Fibroblast of peridontal ligament (primary cell): ENCODE data around the gene ZNF12.
A peak's percentile ranks its signal among the peaks of the same experiment; 100 is the strongest.
"Not testable (repeated sequence)": the region's sequence is repeated elsewhere in the genome, so short reads cannot be mapped to it uniquely, and the experiment has no call there.

Experiments used
- DNase-seq: peaks from one replicate; pipeline ENCODE4 v3.0.0-alpha.2; 2010; ENCODE audit errors: extremely low read depth

ZNF12 gene

GRCh38 chr7:6691609-6692106 is 15.1 kb downstream of the ZNF12 start:
- peak; percentile 19 for DNase-seq

DNA sequence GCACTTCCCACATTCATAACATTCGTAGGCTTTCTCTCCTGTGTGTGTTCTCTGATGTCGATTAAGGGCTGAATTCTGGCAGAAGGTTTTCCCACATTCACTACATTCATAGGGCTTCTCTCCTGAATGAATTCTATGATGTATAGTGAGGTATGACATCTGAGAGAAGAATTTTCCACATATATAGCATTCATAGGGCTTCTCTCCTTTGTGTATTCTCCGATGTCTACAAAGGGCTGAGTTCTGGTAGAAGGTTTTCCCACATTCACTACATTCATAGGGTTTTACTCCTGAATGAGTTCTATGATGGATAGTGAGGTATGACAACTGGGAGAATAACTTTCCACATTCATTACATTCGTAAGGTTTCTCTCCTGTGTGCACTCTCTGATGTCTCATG is 15.6 kb downstream of the ZNF12 start:
- no peak for DNase-seq

GRCh38 chr7:6680146-6680545 is 26.6 kb downstream of the ZNF12 start:
- no peak for DNase-seq

- DNase-seq: no peak
Measured at GRCh38 chr7:6675807-6676405, 30.8 kb downstream of the ZNF12 start.

DNA sequence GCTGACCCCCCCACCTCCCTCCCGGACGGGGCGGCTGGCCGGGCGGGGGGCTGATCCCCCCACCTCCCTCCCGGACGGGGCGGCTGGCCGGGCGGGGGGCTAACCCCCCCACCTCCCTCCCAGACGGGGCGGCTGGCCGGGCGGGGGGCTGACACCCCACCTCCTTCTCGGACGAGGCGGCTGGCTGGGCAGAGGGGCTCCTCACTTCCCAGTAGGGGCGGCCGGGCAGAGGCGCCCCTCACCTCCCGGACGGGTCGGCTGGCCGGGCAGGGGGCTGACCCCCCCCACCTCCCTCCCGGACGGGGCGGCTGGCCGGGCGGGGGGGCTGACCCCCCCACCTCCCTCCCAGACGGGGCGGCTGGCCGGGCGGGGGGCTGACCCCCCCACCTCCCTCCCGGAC is 35.9 kb downstream of the ZNF12 start:
- DNase-seq: not testable (repeated sequence)

- DNase-seq: no peak
Measured at GRCh38 chr7:6658618-6659345, 48.0 kb downstream of the ZNF12 start.

- no peak for DNase-seq
Measured at GRCh38 chr7:6656413-6656812, 50.3 kb downstream of the ZNF12 start.

GRCh38 chr7:6655636-6656385 is 50.9 kb downstream of the ZNF12 start:
- DNase-seq: no peak

GRCh38 chr7:6654842-6655610 is 51.7 kb downstream of the ZNF12 start:
- no peak for DNase-seq

- no peak for DNase-seq
Measured at GRCh38 chr7:6654113-6654841, 52.5 kb downstream of the ZNF12 start.

DNA sequence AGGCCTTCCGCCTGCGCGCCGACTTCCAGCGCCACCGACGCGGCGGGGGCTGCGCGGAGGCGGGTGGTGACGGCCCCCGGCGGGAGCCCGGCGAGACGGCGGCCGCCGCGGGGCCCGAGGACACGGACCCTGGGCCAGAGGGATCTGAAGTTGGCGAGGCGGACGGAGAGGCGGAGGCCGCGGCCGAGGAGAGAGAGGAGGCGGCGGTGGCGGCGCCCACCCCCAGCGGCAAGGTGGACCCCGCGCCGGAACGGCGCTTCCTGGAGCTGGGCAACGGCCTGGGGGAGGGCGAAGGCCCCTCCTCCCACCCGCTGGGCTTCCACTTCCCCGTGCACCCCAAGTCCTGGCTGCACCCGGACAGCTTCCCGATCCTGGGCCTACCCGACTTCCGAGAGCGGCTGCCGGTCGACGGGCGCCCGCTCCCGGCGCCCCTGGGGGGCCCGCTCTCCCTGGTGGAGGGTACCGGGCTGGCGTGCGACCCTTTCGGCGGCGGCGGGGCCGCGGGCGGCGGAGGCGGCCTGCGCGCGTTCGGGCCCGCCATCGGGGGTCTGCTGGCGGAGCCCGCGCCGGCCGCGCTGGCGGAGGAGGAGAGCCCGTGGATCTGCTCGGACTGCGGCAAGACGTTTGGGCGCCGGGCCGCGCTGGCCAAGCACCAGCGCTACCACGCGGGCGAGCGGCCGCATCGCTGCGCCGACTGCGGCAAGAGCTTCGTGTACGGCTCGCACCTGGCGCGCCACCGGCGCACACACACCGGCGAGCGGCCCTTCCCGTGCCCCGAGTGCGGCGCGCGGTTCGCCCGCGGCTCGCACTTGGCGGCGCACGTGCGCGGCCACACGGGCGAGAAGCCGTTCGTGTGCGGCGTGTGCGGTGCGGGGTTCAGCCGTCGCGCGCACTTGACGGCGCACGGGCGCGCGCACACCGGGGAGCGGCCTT is 53.4 kb downstream of the ZNF12 start:
- DNase-seq: no peak

DNA sequence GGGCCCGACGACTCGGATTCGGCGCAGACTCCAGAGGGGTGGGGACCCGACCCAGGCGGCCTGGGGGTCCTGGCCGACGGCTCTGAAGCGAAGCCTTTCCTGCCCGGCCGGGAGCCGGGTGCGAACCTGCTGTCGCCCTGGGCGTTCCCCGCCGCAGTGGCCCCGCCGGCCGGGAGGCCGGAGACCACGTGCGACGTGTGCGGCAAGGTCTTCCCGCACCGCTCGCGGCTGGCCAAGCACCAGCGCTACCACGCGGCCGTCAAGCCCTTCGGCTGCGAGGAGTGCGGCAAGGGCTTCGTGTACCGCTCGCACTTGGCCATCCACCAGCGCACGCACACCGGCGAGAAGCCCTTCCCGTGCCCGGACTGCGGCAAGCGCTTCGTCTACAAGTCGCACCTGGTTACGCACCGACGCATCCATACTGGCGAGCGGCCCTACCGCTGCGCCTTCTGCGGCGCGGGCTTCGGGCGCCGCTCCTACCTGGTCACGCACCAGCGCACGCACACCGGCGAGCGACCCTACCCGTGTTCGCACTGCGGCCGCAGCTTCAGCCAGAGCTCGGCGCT is 54.2 kb downstream of the ZNF12 start:
- DNase-seq: no peak

DNA sequence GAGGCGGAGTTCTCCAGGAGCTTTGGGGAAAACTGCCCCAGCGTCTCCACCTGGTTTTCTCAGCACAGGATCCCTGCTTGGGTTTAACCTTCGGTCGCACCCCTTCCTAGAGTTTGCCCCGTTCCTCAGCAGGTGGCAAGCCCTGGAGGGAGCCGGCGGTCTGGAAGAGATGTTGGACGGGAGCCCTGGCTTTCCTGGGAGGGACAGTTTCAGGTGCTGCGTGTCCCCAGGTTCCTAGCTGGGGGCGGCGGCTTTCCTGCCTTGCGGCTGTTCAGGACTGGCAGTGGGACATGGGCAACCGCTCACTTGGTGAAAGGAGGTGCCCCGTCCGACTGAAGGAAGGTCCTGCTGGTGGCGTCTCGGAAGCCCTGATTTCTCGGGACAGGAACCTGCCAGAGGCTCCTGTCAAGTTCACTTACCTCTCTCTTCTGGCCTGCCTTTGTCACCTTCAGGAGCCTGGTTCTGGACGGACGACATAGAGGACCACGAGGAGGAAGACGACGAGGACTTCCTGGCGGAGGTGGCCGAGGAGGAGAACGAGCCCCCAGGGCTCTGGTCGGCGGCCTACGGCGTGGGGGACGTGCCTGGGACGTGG is 54.8 kb downstream of the ZNF12 start:
- no peak for DNase-seq

GRCh38 chr7:6650521-6651011 is 56.2 kb downstream of the ZNF12 start:
- no peak for DNase-seq

- no peak for DNase-seq
Measured at GRCh38 chr7:6650086-6650485, 56.7 kb downstream of the ZNF12 start.

DNA sequence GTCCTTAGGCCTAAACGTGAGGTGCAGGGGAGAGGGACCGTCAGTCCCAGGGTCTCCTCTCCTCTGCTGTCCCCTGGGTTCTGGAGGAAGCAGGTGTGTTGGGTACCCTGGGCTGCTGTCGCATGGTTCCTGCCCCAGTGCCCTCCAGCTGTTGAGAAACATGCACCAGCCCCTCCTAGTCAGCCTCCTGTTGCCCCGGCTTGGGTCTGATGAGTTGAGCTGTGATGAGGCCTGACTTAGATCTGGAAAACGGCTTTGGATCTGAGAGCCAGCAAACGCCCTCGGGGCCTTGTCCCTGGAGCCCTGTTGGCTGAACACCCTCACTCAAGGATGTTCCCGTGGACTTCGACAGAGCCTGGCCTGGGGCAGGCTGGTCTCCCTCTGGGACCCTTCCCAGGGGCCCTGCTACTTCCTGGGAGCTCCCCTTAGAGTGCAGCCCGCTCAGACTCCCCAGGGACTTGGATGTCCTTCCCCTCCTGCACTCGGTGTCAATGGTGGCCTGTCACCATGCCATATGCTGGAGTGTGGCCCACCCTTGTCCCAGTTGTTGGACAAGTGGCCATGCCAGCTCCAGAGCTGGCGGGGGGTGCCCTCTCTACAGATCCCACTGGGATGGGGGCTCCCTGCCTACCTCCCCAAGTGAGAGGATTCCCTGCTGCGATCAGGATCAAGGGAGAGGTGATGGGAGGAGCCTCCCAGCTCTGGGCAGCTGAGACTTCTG is 57.3 kb downstream of the ZNF12 start:
- no peak for DNase-seq

- DNase-seq: no peak
Measured at GRCh38 chr7:6648815-6649104, 58.0 kb downstream of the ZNF12 start.

DNA sequence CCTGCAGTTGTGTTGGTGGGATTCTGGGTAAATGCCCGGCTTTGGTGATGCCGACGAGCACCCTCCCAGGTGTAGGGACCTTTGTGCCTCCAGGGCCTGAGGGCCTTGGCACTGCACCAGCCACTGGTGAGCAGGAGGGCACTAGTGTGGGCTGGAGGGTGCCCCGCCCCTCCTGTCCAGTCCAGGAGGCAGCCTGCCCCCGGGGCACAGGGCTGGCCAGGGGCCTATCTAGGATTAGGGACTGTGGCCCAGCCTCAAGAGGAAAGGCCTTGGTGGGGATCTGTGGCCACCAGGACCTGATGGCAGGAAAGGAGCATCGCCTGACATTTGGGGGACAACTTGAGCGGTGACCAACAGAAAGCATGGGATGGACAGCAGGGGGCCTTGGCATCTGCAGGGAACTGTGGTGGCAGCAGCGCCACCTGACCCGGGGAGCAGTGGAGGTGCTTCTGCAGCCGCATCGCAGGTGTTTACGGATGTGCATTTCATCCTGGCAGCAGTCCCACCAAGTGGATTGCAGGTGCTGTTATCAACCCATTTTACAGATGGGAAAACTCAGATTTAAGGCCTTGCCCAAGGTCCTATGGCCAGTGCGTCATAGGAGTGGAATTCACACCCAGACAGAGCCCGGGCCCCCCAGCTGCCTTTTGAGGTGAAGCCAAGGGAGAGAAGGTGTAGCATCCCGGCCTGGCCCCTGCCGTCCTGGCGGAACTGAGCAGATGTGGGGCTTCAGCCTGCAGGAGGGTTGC is 58.5 kb downstream of the ZNF12 start:
- DNase-seq: no peak
